ENCODE measurements around the gene ATRIP.

Gene ATRIP

DNA sequence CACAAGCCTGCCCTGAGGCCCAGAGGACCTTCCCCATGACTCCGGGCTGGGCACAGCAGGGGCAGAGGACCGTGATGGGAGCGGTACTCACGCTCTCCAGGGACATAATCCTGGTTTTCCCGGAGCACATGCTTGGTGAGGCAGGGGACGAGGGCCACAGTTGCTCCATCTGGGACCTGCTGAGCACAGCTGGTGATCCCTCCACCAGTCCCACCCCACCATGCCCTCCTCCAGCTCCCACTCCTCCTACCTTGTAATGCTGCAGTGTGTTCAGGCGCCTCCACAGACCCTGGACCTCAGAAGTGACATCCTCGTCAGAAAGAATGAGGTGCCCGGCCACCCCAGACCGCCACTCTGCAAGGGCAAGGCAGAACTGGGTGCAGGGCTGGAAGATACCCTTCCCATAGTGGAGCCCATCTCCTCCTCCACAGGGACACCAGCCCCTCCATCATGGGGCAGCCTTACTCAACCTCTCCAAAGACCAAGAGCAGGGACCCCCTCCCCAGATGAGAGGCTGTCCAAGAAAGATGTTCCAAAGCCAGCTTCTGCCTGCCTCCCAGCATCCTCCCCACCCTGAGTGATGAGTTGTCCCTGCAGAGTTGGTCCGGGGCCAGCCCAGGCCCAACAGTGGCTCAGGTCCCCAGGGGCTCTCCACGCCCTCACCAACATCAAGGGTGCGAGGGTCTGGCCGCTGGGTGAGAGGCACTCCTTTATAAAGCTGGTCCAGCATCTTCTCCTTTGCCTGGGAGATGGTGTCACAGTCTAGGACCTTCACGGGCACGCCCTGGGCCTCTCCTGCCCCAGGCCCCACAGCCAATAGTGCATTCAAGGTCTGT lies 36.1 kb upstream of the ATRIP start:
- no peak for DNase-seq (ENCODE audit: low read depth, low spot score)

DNA sequence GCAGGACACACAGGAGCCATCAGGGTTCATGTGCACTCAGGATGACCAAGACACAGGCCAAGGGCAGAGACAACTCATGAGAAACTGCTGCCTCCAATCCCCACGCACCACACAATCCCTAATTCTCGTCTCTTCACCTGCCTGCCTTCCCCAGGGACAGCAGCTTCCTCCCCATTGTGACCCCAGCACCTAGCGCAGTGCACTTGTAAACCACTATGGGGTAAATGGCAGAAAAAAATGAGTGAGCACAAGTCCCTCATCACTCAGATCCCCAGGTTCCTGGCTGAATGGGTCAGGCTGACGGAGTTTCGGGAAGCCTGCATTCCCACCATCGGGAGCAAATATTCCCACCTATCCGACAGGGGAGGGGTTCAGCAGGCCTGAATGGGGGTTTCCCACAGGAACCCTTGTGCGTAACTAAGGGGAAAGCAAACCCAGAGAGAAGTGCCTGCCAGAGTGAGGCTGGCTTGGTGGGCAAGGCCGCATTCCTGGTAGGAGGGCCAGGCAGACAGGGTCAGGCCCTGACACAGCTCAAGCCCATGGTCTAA lies 35.4 kb upstream of the ATRIP start:
- DNase-seq (ENCODE audit: low read depth, low spot score), result no peak

DNA sequence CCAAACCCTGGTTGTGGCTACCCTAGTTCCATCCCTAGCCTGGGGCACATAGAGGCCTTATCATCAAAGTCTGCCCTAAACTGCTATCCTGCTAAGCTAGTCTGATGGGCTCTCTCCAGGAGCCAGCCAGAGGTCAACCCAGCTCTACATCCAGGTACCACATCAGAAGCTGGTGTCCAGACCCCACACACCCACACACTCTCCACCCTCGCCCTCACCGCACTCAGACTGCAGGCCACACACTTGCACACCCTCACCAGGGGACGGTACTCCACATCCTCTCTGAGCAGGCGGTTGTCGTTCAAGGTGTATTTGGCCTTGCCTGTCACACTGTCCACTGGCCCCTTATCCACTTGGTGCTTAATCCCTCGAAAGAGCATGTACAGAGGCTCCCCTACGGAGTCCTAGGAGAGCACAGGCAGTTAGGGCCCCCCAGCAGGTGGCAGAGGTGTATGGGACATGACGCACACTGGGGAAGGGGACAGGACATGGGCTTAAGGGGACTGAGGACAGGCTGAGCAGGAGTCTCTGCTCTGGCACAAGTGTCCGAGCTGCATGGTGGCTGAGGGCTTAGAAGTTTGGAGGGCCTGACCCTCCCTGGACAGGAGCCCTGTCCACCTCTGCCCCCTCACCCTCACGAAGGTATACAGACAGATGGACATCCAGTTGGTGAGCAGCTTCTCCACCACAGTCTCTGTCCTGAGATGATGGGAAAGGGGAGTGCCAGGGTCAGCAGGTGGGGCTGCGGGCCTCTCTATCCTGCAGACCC lies 34.7 kb upstream of the ATRIP start:
- DNase-seq (ENCODE audit: low read depth, low spot score), result no peak

DNA sequence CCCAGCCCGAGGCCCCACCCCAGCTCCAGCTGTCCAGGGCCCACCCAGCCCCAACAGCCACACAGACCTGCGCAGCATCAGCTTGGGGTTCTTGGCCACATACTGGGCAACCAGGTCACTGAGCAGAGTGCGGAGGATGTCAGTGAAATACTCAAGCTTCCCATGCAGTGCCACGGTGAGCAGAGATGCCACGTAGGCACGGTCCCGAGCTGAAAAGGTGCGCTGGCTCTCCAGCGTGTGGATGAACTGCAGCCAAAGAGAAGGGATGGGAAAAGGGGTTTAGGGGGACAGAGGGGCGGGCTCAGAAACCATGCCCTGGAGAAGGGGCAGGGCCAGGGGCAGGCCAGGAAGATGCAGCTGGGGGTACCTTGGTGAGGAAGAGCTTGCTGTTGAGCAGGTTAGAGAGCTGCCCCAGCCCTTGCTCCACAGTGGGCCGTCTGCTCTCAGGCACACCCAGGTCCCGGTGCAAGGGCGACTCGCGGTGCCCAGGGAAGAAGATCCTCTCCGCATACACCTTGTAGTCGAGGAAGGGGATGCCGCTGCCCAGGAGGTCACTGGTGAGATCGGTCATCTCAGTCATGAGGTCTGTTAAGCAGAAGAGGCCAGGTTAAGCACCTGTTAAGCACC lies 34.0 kb upstream of the ATRIP start:
- no peak for DNase-seq (ENCODE audit: low read depth, low spot score)

DNA sequence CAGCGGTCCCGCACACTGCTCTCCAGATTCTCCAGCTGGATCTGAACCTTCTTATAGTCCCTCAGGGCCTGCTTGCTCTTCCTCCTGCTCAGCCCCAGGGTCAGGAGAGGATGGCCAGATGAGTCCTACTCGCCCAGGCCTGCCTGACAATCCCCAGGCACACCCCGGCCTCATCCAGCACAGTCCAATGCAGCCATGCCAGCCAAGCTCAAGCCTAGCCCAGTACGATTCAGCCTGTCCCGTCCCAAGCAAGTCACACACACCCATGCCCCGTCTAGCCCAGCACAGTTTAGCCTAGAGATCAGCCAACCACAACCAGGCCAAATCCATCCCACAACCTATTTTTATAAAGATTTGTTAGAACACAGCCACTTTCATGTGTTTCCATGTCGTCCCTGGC lies 33.5 kb upstream of the ATRIP start:
- DNase-seq (ENCODE audit: low read depth, low spot score), result no peak

DNA sequence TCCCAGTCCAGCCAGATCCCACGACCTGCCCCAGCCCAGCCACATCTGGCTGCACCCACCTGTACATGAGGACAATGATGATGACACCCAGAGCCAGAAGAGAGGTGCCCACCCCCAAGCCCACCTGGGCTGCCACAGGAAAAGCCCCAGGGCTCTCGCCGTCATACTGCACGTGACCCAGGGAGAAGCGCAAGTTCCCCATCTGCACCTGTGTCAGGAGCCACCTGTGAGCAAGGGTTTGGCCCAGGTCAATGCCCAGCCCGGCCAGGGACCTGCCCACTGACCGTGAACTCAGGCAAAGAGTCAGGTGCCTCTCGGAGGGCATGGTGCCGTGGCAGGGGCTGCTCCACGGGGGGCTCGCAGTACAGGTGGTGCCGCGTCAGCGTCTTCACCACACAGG lies 32.9 kb upstream of the ATRIP start:
- DNase-seq (ENCODE audit: low read depth, low spot score), result no peak

DNA sequence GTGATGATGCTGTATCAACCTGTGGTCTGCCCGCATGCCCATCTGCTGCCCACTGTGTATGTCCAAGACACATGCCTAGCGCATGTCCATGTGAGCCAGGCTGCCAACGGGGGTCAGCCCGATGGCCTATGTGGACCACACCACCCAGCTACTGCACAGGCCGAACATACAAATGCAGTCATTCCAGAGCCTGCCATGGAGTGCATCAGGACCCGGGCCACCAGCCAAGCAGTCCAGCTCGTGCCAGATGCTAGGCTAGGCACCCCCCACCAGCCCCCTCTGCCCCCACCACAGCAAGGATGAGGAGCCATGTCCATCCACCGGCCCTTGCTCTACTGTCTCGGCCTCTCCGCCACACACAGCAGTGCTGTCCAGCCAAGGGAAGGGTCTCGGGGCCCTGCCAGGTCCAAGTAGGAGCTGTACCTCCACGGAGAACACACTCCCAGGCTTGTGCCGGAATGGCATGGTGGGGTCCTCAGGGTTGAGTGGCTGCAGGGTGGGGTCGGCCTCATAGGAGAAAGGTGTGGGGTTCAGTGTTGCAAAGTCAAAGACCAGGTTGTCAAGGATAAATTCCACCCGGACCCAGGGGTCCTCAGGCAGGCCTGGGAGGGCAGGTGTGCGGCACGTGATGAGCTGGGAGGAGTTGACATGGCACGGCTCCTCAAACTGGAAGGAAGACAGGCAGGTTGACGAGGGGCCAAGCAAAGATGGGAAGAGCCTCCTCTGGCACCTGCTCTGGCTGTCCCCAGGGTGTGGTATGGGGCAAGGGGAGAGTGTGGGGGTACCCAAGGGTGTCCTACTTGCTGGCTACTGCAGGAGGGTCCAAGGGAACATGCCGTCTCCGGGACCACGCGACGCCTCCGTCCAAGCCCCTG lies 31.9 kb upstream of the ATRIP start:
- DNase-seq (ENCODE audit: low read depth, low spot score), result no peak

DNA sequence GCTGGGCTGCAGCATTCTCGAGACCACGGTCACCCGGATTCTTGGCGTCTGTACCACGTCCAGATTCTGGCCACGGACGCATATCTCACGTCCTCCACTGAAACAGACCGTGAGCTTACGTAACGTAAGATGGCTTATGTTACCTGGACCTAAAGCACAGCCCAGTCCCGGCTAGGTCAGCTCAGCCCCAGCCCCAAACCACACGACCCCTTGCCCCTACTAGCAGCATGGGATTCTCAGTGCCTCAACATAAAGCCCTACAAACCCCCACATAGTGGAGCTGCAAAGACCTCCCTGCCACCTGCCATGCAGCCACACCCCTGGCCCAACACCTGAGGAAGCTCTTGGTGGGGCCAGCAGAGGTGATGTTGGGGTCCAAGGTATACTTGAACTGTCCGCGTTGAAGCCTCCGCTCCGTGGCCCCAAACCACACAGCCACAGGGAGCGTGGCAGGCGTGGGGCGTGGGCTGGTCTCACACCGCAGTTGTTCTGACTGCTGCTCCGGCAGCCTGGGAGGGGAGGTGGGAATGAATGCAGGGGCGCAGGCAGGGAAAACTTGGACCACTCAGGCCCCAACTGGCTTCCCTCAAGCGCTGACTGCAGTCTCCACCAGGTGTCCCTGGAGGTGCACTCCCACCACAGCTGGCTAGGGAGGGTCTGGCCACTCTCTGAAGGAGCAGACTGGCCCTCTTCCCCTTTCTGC lies 31.1 kb upstream of the ATRIP start:
- no peak for DNase-seq (ENCODE audit: low read depth, low spot score)

DNA sequence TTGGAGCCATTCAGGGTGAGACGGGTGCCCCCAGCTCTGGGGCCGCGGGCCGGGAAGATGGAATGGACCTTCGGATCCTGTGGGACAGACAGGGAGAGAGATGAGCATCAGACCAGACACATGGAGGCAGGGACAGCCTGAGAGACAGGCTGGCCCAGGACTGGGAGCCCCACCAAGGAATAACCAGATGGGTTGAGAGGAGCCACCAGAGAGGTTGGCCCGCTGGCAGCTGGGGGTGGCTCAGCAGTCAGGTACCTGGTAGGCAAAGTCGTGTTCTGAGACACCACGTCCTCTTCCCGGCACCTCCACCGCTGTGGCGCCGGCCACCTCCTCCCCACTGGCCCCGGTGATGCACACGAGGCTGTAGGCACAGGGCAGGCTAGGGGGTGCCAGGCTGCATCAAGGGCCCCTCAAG lies 30.4 kb upstream of the ATRIP start:
- no peak for DNase-seq (ENCODE audit: low read depth, low spot score)

DNA sequence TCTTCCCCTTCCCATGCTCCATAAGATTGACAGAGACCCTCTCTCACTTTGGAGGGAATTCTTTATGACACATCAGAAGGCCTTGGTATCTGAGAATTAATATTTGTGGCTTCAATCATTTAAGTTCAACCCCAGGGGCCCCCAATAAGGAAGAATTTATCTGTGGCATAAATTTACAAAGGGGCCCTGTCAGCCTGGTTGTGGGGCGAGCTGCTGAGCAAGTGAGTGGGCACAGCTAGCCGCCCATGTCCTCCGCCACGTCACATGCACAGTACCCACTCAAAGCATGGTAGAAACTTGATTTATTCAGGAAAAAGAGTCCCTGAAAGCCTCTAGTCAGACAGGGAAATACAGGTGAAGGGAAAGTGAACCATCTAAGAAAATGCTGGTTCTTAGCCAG lies 30.0 kb upstream of the ATRIP start:
- DNase-seq (ENCODE audit: low read depth, low spot score), result no peak

DNA sequence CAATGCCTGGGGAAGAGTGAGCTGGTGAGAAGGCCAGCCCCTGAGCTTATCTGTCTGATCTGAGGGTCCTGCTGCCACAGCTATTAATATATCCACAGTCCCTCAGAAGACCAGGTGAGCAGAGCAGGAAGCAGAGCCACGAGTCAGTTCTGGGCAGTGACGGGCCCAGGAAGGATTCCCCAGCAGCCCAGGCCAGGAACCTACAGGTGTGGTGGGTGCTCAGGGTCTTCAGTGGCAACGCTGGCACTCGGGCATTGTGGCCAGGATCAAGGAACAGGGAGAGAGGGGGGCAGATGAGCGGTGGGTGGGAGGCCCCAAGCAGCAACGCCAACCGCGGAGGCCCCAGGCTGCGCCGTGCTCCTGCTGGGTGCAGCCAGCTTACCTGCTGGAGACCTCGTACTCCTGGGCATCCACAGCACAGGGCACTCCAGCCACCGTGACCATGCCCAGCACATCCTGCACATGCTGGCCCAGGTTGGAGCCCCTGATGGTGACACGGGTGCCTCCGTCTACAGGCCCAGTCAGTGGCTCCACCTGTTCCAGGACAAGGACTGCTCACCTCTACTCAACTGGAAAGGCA lies 28.9 kb upstream of the ATRIP start:
- no peak for DNase-seq (ENCODE audit: low read depth, low spot score)

DNA sequence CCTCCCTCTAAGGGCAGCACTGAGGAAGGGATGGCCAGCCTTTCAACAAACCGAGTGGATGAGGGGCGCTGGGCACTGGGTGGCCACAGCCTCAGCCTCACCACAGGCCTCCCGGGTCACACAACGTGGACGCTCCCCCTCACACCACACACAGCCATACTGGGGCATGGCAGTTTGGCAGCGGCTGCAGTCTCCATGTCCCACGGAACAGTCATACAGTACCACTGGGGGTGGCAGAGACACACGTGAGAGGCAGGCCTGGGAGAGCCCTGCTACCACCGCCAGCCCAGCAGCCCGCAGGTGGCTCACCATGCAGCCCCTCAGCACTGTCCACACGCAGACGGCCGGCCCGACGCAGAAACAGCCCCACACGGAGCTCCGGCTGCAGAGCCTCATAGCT lies 28.4 kb upstream of the ATRIP start:
- no peak for DNase-seq (ENCODE audit: low read depth, low spot score)

DNA sequence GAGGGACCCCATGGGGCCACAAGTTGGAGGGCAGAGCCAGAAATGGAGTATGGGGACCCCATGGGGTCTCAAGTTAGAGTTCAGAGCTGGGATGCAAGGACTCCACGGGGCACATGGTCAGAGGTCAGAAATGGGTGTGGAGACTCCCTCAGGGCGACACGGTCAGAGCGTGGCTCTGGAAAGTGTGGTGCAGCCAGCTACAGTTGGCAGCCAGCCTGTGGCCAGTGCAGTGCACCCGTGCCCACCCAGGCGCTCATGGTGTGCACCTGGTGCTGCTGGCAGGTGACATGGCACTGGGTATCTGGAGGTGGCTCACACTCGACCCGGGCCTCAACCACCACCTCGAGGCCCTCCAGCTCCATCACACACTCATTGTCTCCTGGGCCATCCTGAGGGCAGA lies 27.9 kb upstream of the ATRIP start:
- DNase-seq (ENCODE audit: low read depth, low spot score), result no peak

DNA sequence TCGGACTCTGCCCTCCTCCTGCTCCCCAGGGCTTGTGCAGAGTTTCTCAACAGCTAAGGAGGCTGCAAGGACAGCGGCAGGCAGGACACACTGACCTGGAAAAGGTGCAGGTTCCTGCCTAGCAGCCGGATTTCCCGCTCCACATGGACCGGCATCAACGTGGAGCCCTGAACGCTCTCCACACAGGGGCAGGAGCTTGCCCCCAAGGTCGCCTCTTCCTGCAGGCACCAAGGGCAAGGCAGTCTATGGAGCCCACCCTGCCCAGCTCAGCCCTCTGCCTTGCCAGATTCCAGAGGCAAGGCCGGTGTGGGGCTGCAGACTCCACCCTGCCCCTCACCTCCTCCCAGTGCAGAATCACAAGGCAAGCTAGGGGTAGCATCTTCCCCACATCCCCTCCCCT lies 27.4 kb upstream of the ATRIP start:
- DNase-seq (ENCODE audit: low read depth, low spot score), result no peak

DNA sequence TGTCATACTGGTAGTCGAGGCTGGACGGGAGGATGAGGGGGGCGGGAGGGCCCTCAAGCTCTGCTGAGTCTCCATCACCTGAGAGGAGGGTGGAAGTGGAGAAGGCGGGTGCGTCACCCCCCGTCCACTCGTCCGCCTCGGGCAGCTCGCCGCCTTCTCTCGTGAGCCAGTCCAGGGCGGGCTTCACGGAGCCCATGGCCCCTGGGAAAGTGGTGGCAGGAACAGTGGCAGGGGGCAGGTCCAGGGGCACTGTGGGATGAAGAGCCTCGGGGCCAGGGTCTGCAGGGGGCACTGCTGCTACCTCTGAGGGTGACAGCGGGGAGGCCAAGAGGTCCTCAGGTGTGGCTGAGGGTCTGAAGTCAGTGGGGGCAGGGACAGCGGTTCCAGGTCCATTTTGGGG lies 26.9 kb upstream of the ATRIP start:
- DNase-seq (ENCODE audit: low read depth, low spot score), result no peak

DNA sequence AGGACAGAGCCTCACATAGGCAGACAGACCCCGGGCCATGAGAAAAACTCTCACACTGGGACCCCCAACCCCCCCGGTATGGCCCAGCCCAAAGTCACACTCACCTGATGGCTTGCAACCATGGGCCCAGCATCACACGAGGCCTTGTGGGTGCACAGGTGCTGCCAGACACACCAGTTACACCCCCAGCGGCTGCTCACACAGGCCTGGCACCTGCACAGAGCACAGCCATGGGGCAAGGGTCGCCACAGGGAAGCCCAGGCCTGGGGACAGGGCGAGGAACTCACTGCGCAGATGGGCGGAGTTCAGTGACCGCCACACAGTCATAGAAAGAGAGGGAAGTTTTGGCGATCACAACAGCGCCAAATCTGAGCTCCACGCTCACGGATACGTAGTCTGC lies 26.0 kb upstream of the ATRIP start:
- no peak for DNase-seq (ENCODE audit: low read depth, low spot score)

DNA sequence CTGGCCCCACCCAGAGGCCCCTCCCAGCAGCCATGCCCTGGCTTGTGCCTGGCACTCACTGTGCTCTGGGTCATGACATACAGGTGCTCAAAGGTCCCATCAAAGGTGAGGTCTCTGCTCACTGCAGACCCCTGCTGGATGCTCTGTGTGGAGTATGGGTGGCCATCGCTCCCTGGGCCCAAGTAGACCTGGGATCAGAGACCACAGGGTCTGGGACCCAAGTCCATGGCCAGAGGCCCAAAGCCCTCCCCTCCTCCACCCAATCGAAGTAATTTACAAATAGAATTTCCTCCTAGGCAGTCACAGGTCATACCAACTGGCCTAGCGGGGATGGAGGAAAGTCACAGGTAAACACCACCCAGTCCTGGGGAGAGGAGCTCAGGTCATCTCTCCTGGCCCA lies 24.3 kb upstream of the ATRIP start:
- DNase-seq (ENCODE audit: low read depth, low spot score), result no peak

DNA sequence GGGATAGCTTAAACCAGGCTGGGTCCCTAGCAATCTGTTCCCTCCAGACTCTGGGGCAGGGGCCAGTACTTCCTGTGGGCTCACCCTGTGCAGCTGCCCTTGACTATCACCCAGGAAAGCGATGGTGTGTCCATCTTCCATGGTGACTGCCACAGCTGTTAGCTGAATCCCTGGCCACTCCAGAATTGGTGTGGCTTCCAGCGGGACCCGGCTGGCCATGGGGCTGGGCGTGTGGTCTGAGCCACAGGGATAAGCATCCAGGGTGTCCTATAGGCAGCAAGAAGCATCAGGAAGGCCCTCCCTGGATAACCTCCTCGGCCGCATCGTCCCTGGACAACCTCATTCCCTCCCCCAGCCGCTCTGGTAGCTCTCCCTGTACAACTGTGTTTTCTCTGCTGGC lies 23.9 kb upstream of the ATRIP start:
- no peak for DNase-seq (ENCODE audit: low read depth, low spot score)

DNA sequence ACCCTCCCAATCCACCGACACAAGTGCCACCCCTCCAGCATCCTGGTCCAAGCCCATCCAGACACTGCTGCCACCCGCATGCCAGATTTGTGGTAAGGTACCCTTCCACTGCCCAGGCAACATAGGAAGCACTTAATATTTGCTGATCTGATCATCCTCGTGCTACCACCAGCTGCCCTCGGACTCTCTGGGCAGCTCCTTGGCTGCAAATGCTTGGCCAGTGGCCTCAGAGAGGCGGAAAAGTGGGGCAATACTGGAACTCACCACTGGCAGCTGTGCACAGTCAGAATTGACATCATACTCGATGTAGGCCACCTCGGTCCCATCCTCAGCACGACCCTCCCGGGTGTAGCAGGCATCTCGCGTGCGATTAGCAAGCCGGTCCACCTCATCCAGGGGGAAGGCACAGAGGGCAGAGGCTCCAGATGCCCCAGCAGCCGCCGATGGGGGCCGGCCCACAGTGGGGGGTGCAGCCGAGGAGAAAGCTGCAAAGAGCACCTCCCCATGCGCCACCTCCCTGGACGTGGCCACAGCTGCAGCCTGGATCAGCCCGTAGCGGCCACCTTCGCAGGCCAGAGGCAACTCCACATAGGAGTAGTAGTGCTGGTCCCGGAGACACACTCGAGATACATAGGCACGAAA lies 23.2 kb upstream of the ATRIP start:
- no peak for DNase-seq (ENCODE audit: low read depth, low spot score)

Data from activated CD4-positive, CD25-positive, alpha-beta regulatory T cell treated with anti-CD3 and anti-CD28 coated beads, Interleukin-2, amount 50 U/mL, for 16 hours (primary cell).